K562 (cell line): ENCODE results near the gene RTBDN. TPM values are rescaled to one million over a fixed set of nuclear protein-coding genes. Genes with fewer than 3 reads are reported as not detected.

ENCODE experiments used
- BRD9 ChIP-seq: fragments of 450-650 bp; IDR thresholded peaks from 2 replicates; pipeline ENCODE4 v1.6.1; 2018; ENCODE audit warnings: low read depth; ENCODE audit not compliant: partially characterized antibody
- CXXC5 ChIP-seq: fragments of 250-450 bp; sonication (Bioruptor Pico); IDR thresholded peaks from 2 replicates; pipeline ENCODE4 v1.8.0; 2022; ENCODE audit warnings: inconsistent platforms, mild to moderate bottlenecking, moderate library complexity
- FIP1L1 ChIP-seq: fragments of 200-400 bp; formaldehyde crosslinking; IDR thresholded peaks from 2 replicates; pipeline ENCODE4 v1.6.1; 2018; ENCODE audit warnings: mild to moderate bottlenecking, low read depth, low read length; ENCODE audit not compliant: poor library complexity, severe bottlenecking
- HDAC3 ChIP-seq: fragments of 450-650 bp; IDR thresholded peaks from 2 replicates; pipeline ENCODE4 v1.6.1; 2018; ENCODE audit warnings: borderline replicate concordance, mild to moderate bottlenecking, moderate library complexity; ENCODE audit not compliant: partially characterized antibody
- KLF10 ChIP-seq: fragments of 250-450 bp; sonication (Bioruptor Pico); IDR thresholded peaks from 2 replicates; pipeline ENCODE4 v1.6.1; 2021; ENCODE audit warnings: matching md5 sums
- LCOR ChIP-seq: sonication (generic); formaldehyde crosslinking; IDR thresholded peaks from 2 replicates; pipeline ENCODE4 v1.8.0; 2022; ENCODE audit warnings: mild to moderate bottlenecking, missing genetic modification reagents
- NR3C1 ChIP-seq: sonication (generic); formaldehyde crosslinking; IDR thresholded peaks from 2 replicates; pipeline ENCODE4 v1.8.1; 2022; ENCODE audit warnings: missing genetic modification reagents
- RFX1 ChIP-seq: fragments of 450-650 bp; IDR thresholded peaks from 2 replicates; pipeline ENCODE4 v1.6.1; 2016; ENCODE audit warnings: mild to moderate bottlenecking, moderate library complexity
- SMARCA5 ChIP-seq: fragments of 450-650 bp; IDR thresholded peaks from 2 replicates; pipeline ENCODE4 v1.6.1; 2016
- U2AF1 ChIP-seq: fragments of 200-400 bp; formaldehyde crosslinking; optimal IDR thresholded peaks from 2 replicates; pipeline ENCODE3; 2017; ENCODE audit warnings: mild to moderate bottlenecking, low read depth, low read length, moderate library complexity
- ZBTB49 ChIP-seq: sonication (generic); formaldehyde crosslinking; IDR thresholded peaks from 2 replicates; pipeline ENCODE4 v1.8.0; 2022; ENCODE audit warnings: missing genetic modification reagents, mild to moderate bottlenecking, borderline replicate concordance
- ZNF197 ChIP-seq: fragments of 200-800 bp; sonication (Bioruptor generic); IDR thresholded peaks from 2 replicates; pipeline ENCODE4 v1.6.1; 2016; ENCODE audit warnings: low read depth, missing genetic modification characterization, missing compliant biosample characterization
- ZNF561 ChIP-seq: fragments of 450-650 bp; formaldehyde crosslinking; conservative IDR thresholded peaks from 2 replicates; pipeline ENCODE4 v1.4.0; 2020; ENCODE audit warnings: mild to moderate bottlenecking, moderate library complexity
- ZNF609 ChIP-seq: sonication (generic); formaldehyde crosslinking; IDR thresholded peaks from 2 replicates; pipeline ENCODE4 v1.8.1; 2023; ENCODE audit warnings: missing genetic modification reagents, mild to moderate bottlenecking, borderline replicate concordance
- ZNF778 ChIP-seq: fragments of 450-650 bp; formaldehyde crosslinking; IDR thresholded peaks from 2 replicates; pipeline ENCODE4 v1.4.0; 2020; ENCODE audit warnings: mild to moderate bottlenecking, moderate library complexity
- ZZZ3 ChIP-seq: fragments of 450-650 bp; IDR thresholded peaks from 2 replicates; pipeline ENCODE4 v1.6.1; 2016; ENCODE audit warnings: antibody characterized with exemption, mild to moderate bottlenecking, moderate library complexity
- polyA plus RNA-seq, 8 experiments: library from polyadenylated mRNA; depleted of rRNA in 4 of 8; stranded (reverse) in 5 of 8; unstranded in 3 of 8; fragments of >200 nt; fragmentation: Nextera tagmentation in 2 of 8; fragmentation: Illumina TruSeq in 1 of 8; extraction: Ambion mirVana in 2 of 8; extraction: Trizol in 1 of 8; gene quantifications; 2 replicates each; pipeline versions ENCODE4 v1.2.1 to v1.2.3, GENCODE V29; 2011 to 2014; ENCODE audit warnings: inconsistent platforms in 1 of 8, missing spikeins in 1 of 8
- total RNA-seq, 7 experiments: library from RNA; depleted of rRNA in 6 of 7; stranded (reverse); fragments of >200 nt in 6 of 7; fragmentation: Illumina TruSeq in 2 of 7; extraction: Trizol in 2 of 7; gene quantifications; 2 replicates each; pipeline versions ENCODE4 v1.2.1 to v1.2.3, GENCODE V29; 2011 to 2021; ENCODE audit warnings: low replicate concordance in 1 of 7
- TF ChIP-seq, protein P1 (sequence below): fragments of 250-450 bp; sonication (Bioruptor Pico); IDR thresholded peaks from 2 replicates; pipeline ENCODE4 v1.8.0; 2022; ENCODE audit warnings: inconsistent platforms, mild to moderate bottlenecking, moderate library complexity, borderline replicate concordance
- TF ChIP-seq, protein P2 (sequence below), 3 experiments: fragments of 200-800 bp in 1 of 3; sonication (Bioruptor generic) in 1 of 3; sonication (generic) in 1 of 3; formaldehyde crosslinking in 1 of 3; IDR thresholded peaks; 2 replicates each; pipeline versions ENCODE4 v1.6.1 to v1.8.0; 2016 to 2022; ENCODE audit warnings: mild to moderate bottlenecking in 2 of 3, missing compliant biosample characterization in 2 of 3, missing genetic modification characterization in 2 of 3, missing genetic modification reagents in 1 of 3

RTBDN gene
- total and polyA plus RNA-seq, 9 of the 15 experiments (the other 6 are each of a cell fraction or from before 2014, with no cell fraction given): 0.20 to 2.3 (median 0.72) TPM; not detected in 1

DNA sequence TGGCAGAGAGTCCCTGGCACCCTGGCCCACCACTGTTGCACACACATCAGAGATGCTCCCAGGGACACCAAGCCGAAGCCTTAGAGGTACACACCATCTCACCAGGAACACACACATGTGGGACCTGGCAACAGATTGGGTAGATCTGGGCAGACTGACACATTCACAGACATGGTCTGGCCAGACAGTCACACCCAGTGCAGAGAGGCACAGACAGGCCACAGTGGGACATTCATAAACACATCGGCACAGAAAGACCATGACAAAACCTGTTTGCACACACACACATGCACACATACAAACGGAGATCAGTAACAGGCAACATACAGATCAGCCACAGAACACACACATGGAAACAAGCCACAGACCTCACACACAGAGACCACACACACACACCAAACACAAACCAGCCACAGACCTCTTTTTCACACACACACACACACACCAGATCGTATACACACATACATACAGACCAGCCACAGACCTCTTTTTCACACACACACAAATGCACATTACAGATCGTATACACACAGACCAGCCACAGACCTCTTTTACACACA lies 49.4 kb downstream of the RTBDN start (continued):
- TF ChIP-seq, protein P1, sequence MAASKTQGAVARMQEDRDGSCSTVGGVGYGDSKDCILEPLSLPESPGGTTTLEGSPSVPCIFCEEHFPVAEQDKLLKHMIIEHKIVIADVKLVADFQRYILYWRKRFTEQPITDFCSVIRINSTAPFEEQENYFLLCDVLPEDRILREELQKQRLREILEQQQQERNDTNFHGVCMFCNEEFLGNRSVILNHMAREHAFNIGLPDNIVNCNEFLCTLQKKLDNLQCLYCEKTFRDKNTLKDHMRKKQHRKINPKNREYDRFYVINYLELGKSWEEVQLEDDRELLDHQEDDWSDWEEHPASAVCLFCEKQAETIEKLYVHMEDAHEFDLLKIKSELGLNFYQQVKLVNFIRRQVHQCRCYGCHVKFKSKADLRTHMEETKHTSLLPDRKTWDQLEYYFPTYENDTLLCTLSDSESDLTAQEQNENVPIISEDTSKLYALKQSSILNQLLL (CRISPR knock-in tag): no peak
- no peak for TF ChIP-seq NR3C1 (CRISPR knock-in tag)
- no peak for TF ChIP-seq ZZZ3
- TF ChIP-seq RFX1: no peak
- TF ChIP-seq BRD9: no peak
- TF ChIP-seq ZBTB49 (CRISPR knock-in tag): no peak
- no peak for TF ChIP-seq CXXC5 (CRISPR knock-in tag)
- no peak for TF ChIP-seq ZNF609 (CRISPR knock-in tag)
- TF ChIP-seq, protein P2, sequence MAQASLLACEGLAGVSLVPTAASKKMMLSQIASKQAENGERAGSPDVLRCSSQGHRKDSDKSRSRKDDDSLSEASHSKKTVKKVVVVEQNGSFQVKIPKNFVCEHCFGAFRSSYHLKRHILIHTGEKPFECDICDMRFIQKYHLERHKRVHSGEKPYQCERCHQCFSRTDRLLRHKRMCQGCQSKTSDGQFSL (CRISPR knock-in tag; IDR thresholded peaks at IDR 0.05): no peak
- TF ChIP-seq, protein P2 (tag; IDR thresholded peaks at IDR 0.05): 0 out of 4 replicates have a peak, but pooled peaks of 1 of the 2 experiments have one; percentile 29
- TF ChIP-seq ZNF197 (CRISPR knock-in tag): no peak
- peak; percentile 1 for TF ChIP-seq HDAC3
- no peak for TF ChIP-seq LCOR (CRISPR knock-in tag)
- TF ChIP-seq SMARCA5: peak; percentile 56; the same call in 1 of the 2 replicates
- no peak for TF ChIP-seq ZNF561 (CRISPR knock-in tag)
- TF ChIP-seq ZNF778 (CRISPR knock-in tag): no peak
- no peak for TF ChIP-seq U2AF1
- TF ChIP-seq FIP1L1: no peak
- no peak for TF ChIP-seq KLF10
